Endothelial cell of umbilical vein (primary cell): ENCODE results near the gene KIF26A. TPM values are rescaled to one million over a fixed set of nuclear protein-coding genes. Genes with fewer than 3 reads are reported as not detected.

Experiments
- BruUV-seq: library from RNA; stranded (reverse); fragments of 400-500 nt; replicated peaks from 2 replicates; lab custom pipeline; 2021; lab: Mats Ljungman, UMichigan
- CTCF ChIA-PET: fragments of 300-600, 350-600 bp; sonication (Branson Sonifier 250); formaldehyde crosslinking; loops from one replicate; lab custom pipeline; 2021; ENCODE audit warnings: antibody characterized with exemption, inconsistent platforms; lab: Charles Lee
- POLR2A ChIA-PET: fragments of 300-600, 350-600 bp; sonication (Branson Sonifier 250); formaldehyde crosslinking; loops from one replicate; lab custom pipeline; 2021; ENCODE audit warnings: antibody characterized with exemption, inconsistent platforms; lab: Charles Lee
- DNase-seq: peaks from one replicate; pipeline ENCODE4 v3.0.0-alpha.2; 2011; ENCODE audit warnings: low read depth, low spot score
- FAIRE-seq: peaks from 2 replicates; lab custom pipeline; 2011; peaks lifted over from hg19 to GRCh38; lab: Jason Lieb, UNC
- H2AFZ ChIP-seq: 2 replicates; pipeline ENCODE4 v1.6.0; 2012; ENCODE audit warnings: low read depth, low read length, control low read depth, inconsistent platforms
- H3K27ac ChIP-seq: 2 replicates; pipeline ENCODE4 v1.5.1; 2011; ENCODE audit warnings: low read depth, mild to moderate bottlenecking, control low read depth, low read length, moderate library complexity; ENCODE audit not compliant: insufficient read depth
- H3K27me3 ChIP-seq, 2 experiments: 2 replicates each; pipeline versions ENCODE4 v1.6.0 to v1.6.1; 2011; ENCODE audit warnings: low read length in 2 of 2, mixed read lengths in 1 of 2; ENCODE audit not compliant: control insufficient read depth in 2 of 2, insufficient read depth in 2 of 2
- H3K36me3 ChIP-seq, 2 experiments: 2 replicates in 1 of 2; 3 replicates in 1 of 2; pipeline ENCODE4 v1.5.1; 2011; ENCODE audit warnings: low read length in 2 of 2, mild to moderate bottlenecking in 1 of 2, moderate library complexity in 1 of 2; ENCODE audit not compliant: control insufficient read depth in 2 of 2, insufficient read depth in 2 of 2; ENCODE audit errors: extremely low read depth in 1 of 2
- H3K4me1 ChIP-seq: 3 replicates; pipeline ENCODE4 v1.5.1; 2011; ENCODE audit warnings: mild to moderate bottlenecking, low read length; ENCODE audit not compliant: control insufficient read depth, insufficient read depth; ENCODE audit errors: extremely low read depth
- H3K4me2 ChIP-seq: 2 replicates; pipeline ENCODE4 v1.6.1; 2011; ENCODE audit warnings: low read length, control low read depth, mixed read lengths; ENCODE audit not compliant: insufficient read depth
- H3K4me3 ChIP-seq, 3 experiments: fragments of 200-600 bp in 1 of 3; sonication (generic), shearing (Covaris generic) in 1 of 3; replicated peaks in 1 of 3; 2 replicates each; pipeline ENCODE4 v1.5.1; 2011 to 2016; ENCODE audit warnings: control low read depth in 3 of 3, low read length in 3 of 3, mild to moderate bottlenecking in 2 of 3, inconsistent platforms in 1 of 3, low read depth in 1 of 3, moderate library complexity in 1 of 3; ENCODE audit not compliant: insufficient read depth in 1 of 3
- H3K79me2 ChIP-seq: 2 replicates; pipeline ENCODE4 v1.6.0; 2012; ENCODE audit warnings: low read length, inconsistent platforms; ENCODE audit not compliant: control insufficient read depth, insufficient read depth
- H3K9ac ChIP-seq: replicated peaks from 2 replicates; pipeline ENCODE3; 2011; ENCODE audit warnings: low read length, control low read depth; ENCODE audit not compliant: insufficient read depth; ENCODE audit errors: extremely low read depth
- H3K9me1 ChIP-seq: replicated peaks from 3 replicates; pipeline ENCODE4 v1.6.0; 2011; ENCODE audit warnings: mild to moderate bottlenecking, low read length; ENCODE audit not compliant: control insufficient read depth, insufficient read depth; ENCODE audit errors: extremely low read depth
- H3K9me3 ChIP-seq: replicated peaks from 2 replicates; pipeline ENCODE4 v1.5.1; 2012; ENCODE audit warnings: low read length, inconsistent platforms; ENCODE audit not compliant: control insufficient read depth, insufficient read depth
- H4K20me1 ChIP-seq: replicated peaks from 2 replicates; pipeline ENCODE3; 2011; ENCODE audit warnings: mild to moderate bottlenecking, low read length; ENCODE audit not compliant: control insufficient read depth, insufficient read depth; ENCODE audit errors: extremely low read depth
- EZH2 ChIP-seq: IDR thresholded peaks from 2 replicates; pipeline ENCODE4 v1.6.1; 2012; ENCODE audit warnings: borderline replicate concordance, low read depth, mild to moderate bottlenecking, moderate library complexity, low read length, inconsistent platforms; ENCODE audit not compliant: severe bottlenecking
- FOS ChIP-seq: IDR thresholded peaks from 2 replicates; pipeline ENCODE4 v1.6.1; 2011; ENCODE audit warnings: mild to moderate bottlenecking, low read length, moderate library complexity, borderline replicate concordance; ENCODE audit not compliant: insufficient read depth
- GATA2 ChIP-seq: IDR thresholded peaks from 2 replicates; pipeline ENCODE4 v1.7.0; 2011; ENCODE audit warnings: low read depth, mild to moderate bottlenecking, moderate library complexity, mixed read lengths, low read length; ENCODE audit not compliant: insufficient read length, insufficient read depth
- JUN ChIP-seq: IDR thresholded peaks from 2 replicates; pipeline ENCODE4 v1.6.1; 2011; ENCODE audit warnings: borderline replicate concordance, low read depth; ENCODE audit not compliant: insufficient read length, insufficient read depth
- MYC ChIP-seq: IDR thresholded peaks from one replicate; pipeline ENCODE4 v1.6.1; 2011; ENCODE audit warnings: mild to moderate bottlenecking, low read depth, low read length
- POLR2A ChIP-seq: IDR thresholded peaks from 2 replicates; pipeline ENCODE4 v1.6.1; 2012; ENCODE audit warnings: low read depth, mild to moderate bottlenecking, control low read depth, low read length
- POLR2AphosphoS5 ChIP-seq: IDR thresholded peaks from 2 replicates; pipeline ENCODE4 v1.6.1; 2012; ENCODE audit warnings: low read depth, mild to moderate bottlenecking, control low read depth, low read length, moderate library complexity; ENCODE audit not compliant: insufficient read depth
- dilution Hi-C: fragments of 300-500 bp; cut with MboI; formaldehyde crosslinking; loops from one replicate; pipeline ENCODE4 v1.15.0; 2019; ENCODE audit warnings: low sequenced_read_pairs; ENCODE audit not compliant: extremely low pct_ligation_motif_present
- intact Hi-C: fragments of 100-400 bp; cut with micrococcal nuclease; formaldehyde crosslinking; loops from one replicate; pipeline ENCODE4 v1.10.0; 2022
- polyA plus RNA-seq, 4 experiments: library from polyadenylated mRNA; depleted of rRNA in 3 of 4; stranded (reverse) in 3 of 4; unstranded in 1 of 4; fragments of >200 nt; gene quantifications; 2 replicates each; pipeline versions ENCODE4 v1.2.1 to v1.2.3, GENCODE V29; 2011 to 2012; ENCODE audit warnings: missing spikeins in 1 of 4
- total RNA-seq: library from RNA; stranded (reverse); gene quantifications from 2 replicates; pipeline ENCODE4 v1.2.3, GENCODE V29; 2021
- TF ChIP-seq, protein P1 (sequence below), 2 donors: IDR thresholded peaks; 1 replicate in 1 of 2; 2 replicates in 1 of 2; pipeline ENCODE4 v1.5.1; 2011; ENCODE audit warnings: low read length in 2 of 2, mild to moderate bottlenecking in 2 of 2, moderate library complexity in 2 of 2, control low read depth in 1 of 2, inconsistent platforms in 1 of 2, low read depth in 1 of 2; ENCODE audit not compliant: insufficient read depth in 1 of 2; ENCODE audit errors: extremely low read depth in 1 of 2
- TF ChIP-seq, protein P2 (sequence below): IDR thresholded peaks from 2 replicates; pipeline ENCODE4 v1.6.1; 2011; ENCODE audit not compliant: insufficient read depth, insufficient read length

KIF26A gene
- total and polyA plus RNA-seq, 2 donors (not counting 3 experiments of a cell fraction or from before 2014, with no cell fraction given), result 3.6 to 10.7 TPM

DNA sequence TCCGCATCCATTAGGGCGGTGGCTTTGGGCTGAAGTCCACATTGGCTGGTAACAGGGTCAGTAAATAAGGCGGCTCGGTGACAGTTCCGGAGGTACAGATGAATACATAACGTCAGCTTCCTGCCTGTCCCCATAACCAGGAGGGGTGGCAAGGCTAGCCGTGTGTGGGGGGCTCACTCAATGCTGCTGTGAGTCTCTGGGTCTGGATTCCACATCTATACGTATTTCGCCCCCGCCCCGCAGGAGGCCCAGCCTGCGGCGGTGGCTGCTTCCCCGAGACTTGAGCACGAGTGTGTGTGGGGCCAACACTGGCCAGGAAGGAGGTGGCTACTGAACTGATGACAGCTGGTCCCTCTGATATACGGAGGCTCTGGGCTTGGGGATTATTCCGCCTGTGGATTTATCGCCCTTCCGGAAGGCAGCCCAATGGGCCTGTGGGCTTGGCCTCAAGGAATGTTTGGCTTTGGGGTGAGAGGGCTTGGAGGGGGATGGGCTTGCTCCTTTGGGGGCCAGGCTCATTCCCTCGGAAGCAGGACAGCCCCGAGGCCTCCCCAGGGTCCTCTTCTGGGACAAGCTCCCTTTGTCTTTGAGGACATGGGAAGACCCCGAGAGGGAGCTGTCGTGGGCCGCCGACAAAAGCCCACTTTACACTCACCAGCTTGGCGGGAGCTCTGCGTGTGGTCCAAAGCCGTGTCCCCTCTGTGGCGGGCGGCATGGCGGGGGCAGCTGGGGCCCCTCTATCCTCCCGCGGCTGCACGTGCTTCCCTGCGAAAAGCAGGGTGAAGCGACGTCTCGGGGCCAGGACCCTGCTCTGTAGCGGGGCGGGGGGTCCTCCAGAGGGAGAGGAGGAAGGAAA lies 82.1 kb downstream of the KIF26A start:
- CTCF ChIA-PET, result interaction anchor here (0.6 kb wide), 1 partner anchor 83 kb away, joined by 3 read pairs; no protein-coding TSS in a partner anchor
- intact Hi-C loops (loop anchor here (5.0 kb wide), 2 partner anchors 33 to 143 kb away; no protein-coding TSS in a partner anchor), dilution Hi-C loops (no loop called here)
- Histone ChIP-seq H3K9ac (no peak overlapping the region), H3K79me2 (no peaks in the 10 kb centered on the region), H3K4me3 (no peak overlapping the region), H3K27me3 (no peaks in the 10 kb centered on the region), H2AFZ (no peak overlapping the region), H3K4me1 (no peaks in the 10 kb centered on the region), H3K4me2 (no peak overlapping the region), H3K9me1 (no peaks in the 10 kb centered on the region), H3K27ac (no peak overlapping the region), H3K36me3 (no peaks in the 10 kb centered on the region), H3K9me3 (no peaks in the 10 kb centered on the region), H4K20me1 (no peaks in the 10 kb centered on the region)
- POLR2A ChIA-PET, result no interaction called here
- no TSS peak for BruUV-seq
- TF ChIP-seq EZH2 (no peak), FOS (no peak), JUN (no peak), POLR2A (no peak), POLR2AphosphoS5 (no peak), GATA2 (no peak), MYC (no peak)
- TF ChIP-seq, protein P1, sequence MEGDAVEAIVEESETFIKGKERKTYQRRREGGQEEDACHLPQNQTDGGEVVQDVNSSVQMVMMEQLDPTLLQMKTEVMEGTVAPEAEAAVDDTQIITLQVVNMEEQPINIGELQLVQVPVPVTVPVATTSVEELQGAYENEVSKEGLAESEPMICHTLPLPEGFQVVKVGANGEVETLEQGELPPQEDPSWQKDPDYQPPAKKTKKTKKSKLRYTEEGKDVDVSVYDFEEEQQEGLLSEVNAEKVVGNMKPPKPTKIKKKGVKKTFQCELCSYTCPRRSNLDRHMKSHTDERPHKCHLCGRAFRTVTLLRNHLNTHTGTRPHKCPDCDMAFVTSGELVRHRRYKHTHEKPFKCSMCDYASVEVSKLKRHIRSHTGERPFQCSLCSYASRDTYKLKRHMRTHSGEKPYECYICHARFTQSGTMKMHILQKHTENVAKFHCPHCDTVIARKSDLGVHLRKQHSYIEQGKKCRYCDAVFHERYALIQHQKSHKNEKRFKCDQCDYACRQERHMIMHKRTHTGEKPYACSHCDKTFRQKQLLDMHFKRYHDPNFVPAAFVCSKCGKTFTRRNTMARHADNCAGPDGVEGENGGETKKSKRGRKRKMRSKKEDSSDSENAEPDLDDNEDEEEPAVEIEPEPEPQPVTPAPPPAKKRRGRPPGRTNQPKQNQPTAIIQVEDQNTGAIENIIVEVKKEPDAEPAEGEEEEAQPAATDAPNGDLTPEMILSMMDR (IDR thresholded peaks at IDR 0.05; ENCODE audit: extremely low read depth in 1 of 2, insufficient read depth in 1 of 2, low read depth in 1 of 2, low read length in 2 of 2), result no peak
- TF ChIP-seq, protein P2, sequence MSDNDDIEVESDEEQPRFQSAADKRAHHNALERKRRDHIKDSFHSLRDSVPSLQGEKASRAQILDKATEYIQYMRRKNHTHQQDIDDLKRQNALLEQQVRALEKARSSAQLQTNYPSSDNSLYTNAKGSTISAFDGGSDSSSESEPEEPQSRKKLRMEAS, result no peak
- FAIRE-seq (no peak), DNase-seq (no peak)
